Endothelial cell of umbilical vein (primary cell): ENCODE data around the gene NPM3. TPM values are rescaled to one million over a fixed set of nuclear protein-coding genes. Genes with fewer than 3 reads are reported as not detected.

Experiments used
- BruUV-seq: library from RNA; stranded (reverse); fragments of 400-500 nt; replicated peaks from 2 replicates; lab custom pipeline; 2021; lab: Mats Ljungman, UMichigan
- CTCF ChIA-PET: fragments of 300-600, 350-600 bp; sonication (Branson Sonifier 250); formaldehyde crosslinking; loops from one replicate; lab custom pipeline; 2021; ENCODE audit warnings: antibody characterized with exemption, inconsistent platforms; lab: Charles Lee
- POLR2A ChIA-PET: fragments of 300-600, 350-600 bp; sonication (Branson Sonifier 250); formaldehyde crosslinking; loops from one replicate; lab custom pipeline; 2021; ENCODE audit warnings: antibody characterized with exemption, inconsistent platforms; lab: Charles Lee
- DNase-seq: peaks from one replicate; pipeline ENCODE4 v3.0.0-alpha.2; 2011; ENCODE audit warnings: low read depth, low spot score
- FAIRE-seq: peaks from 2 replicates; lab custom pipeline; 2011; peaks lifted over from hg19 to GRCh38; lab: Jason Lieb, UNC
- H2AFZ ChIP-seq: 2 replicates; pipeline ENCODE4 v1.6.0; 2012; ENCODE audit warnings: low read depth, low read length, control low read depth, inconsistent platforms
- H3K27ac ChIP-seq: 2 replicates; pipeline ENCODE4 v1.5.1; 2011; ENCODE audit warnings: low read depth, mild to moderate bottlenecking, control low read depth, low read length, moderate library complexity; ENCODE audit not compliant: insufficient read depth
- H3K27me3 ChIP-seq, 2 experiments: 2 replicates each; pipeline versions ENCODE4 v1.6.0 to v1.6.1; 2011; ENCODE audit warnings: low read length in 2 of 2, mixed read lengths in 1 of 2; ENCODE audit not compliant: control insufficient read depth in 2 of 2, insufficient read depth in 2 of 2
- H3K36me3 ChIP-seq, 2 experiments: 2 replicates in 1 of 2; 3 replicates in 1 of 2; pipeline ENCODE4 v1.5.1; 2011; ENCODE audit warnings: low read length in 2 of 2, mild to moderate bottlenecking in 1 of 2, moderate library complexity in 1 of 2; ENCODE audit not compliant: control insufficient read depth in 2 of 2, insufficient read depth in 2 of 2; ENCODE audit errors: extremely low read depth in 1 of 2
- H3K4me1 ChIP-seq: 3 replicates; pipeline ENCODE4 v1.5.1; 2011; ENCODE audit warnings: mild to moderate bottlenecking, low read length; ENCODE audit not compliant: control insufficient read depth, insufficient read depth; ENCODE audit errors: extremely low read depth
- H3K4me2 ChIP-seq: 2 replicates; pipeline ENCODE4 v1.6.1; 2011; ENCODE audit warnings: low read length, control low read depth, mixed read lengths; ENCODE audit not compliant: insufficient read depth
- H3K4me3 ChIP-seq, 3 experiments: fragments of 200-600 bp in 1 of 3; sonication (generic), shearing (Covaris generic) in 1 of 3; replicated peaks in 1 of 3; 2 replicates each; pipeline ENCODE4 v1.5.1; 2011 to 2016; ENCODE audit warnings: control low read depth in 3 of 3, low read length in 3 of 3, mild to moderate bottlenecking in 2 of 3, inconsistent platforms in 1 of 3, low read depth in 1 of 3, moderate library complexity in 1 of 3; ENCODE audit not compliant: insufficient read depth in 1 of 3
- H3K79me2 ChIP-seq: 2 replicates; pipeline ENCODE4 v1.6.0; 2012; ENCODE audit warnings: low read length, inconsistent platforms; ENCODE audit not compliant: control insufficient read depth, insufficient read depth
- H3K9ac ChIP-seq: replicated peaks from 2 replicates; pipeline ENCODE3; 2011; ENCODE audit warnings: low read length, control low read depth; ENCODE audit not compliant: insufficient read depth; ENCODE audit errors: extremely low read depth
- H3K9me1 ChIP-seq: replicated peaks from 3 replicates; pipeline ENCODE4 v1.6.0; 2011; ENCODE audit warnings: mild to moderate bottlenecking, low read length; ENCODE audit not compliant: control insufficient read depth, insufficient read depth; ENCODE audit errors: extremely low read depth
- H3K9me3 ChIP-seq: replicated peaks from 2 replicates; pipeline ENCODE4 v1.5.1; 2012; ENCODE audit warnings: low read length, inconsistent platforms; ENCODE audit not compliant: control insufficient read depth, insufficient read depth
- H4K20me1 ChIP-seq: replicated peaks from 2 replicates; pipeline ENCODE3; 2011; ENCODE audit warnings: mild to moderate bottlenecking, low read length; ENCODE audit not compliant: control insufficient read depth, insufficient read depth; ENCODE audit errors: extremely low read depth
- EZH2 ChIP-seq: IDR thresholded peaks from 2 replicates; pipeline ENCODE4 v1.6.1; 2012; ENCODE audit warnings: borderline replicate concordance, low read depth, mild to moderate bottlenecking, moderate library complexity, low read length, inconsistent platforms; ENCODE audit not compliant: severe bottlenecking
- FOS ChIP-seq: IDR thresholded peaks from 2 replicates; pipeline ENCODE4 v1.6.1; 2011; ENCODE audit warnings: mild to moderate bottlenecking, low read length, moderate library complexity, borderline replicate concordance; ENCODE audit not compliant: insufficient read depth
- GATA2 ChIP-seq: IDR thresholded peaks from 2 replicates; pipeline ENCODE4 v1.7.0; 2011; ENCODE audit warnings: low read depth, mild to moderate bottlenecking, moderate library complexity, mixed read lengths, low read length; ENCODE audit not compliant: insufficient read length, insufficient read depth
- JUN ChIP-seq: IDR thresholded peaks from 2 replicates; pipeline ENCODE4 v1.6.1; 2011; ENCODE audit warnings: borderline replicate concordance, low read depth; ENCODE audit not compliant: insufficient read length, insufficient read depth
- MYC ChIP-seq: IDR thresholded peaks from one replicate; pipeline ENCODE4 v1.6.1; 2011; ENCODE audit warnings: mild to moderate bottlenecking, low read depth, low read length
- POLR2A ChIP-seq: IDR thresholded peaks from 2 replicates; pipeline ENCODE4 v1.6.1; 2012; ENCODE audit warnings: low read depth, mild to moderate bottlenecking, control low read depth, low read length
- POLR2AphosphoS5 ChIP-seq: IDR thresholded peaks from 2 replicates; pipeline ENCODE4 v1.6.1; 2012; ENCODE audit warnings: low read depth, mild to moderate bottlenecking, control low read depth, low read length, moderate library complexity; ENCODE audit not compliant: insufficient read depth
- dilution Hi-C: fragments of 300-500 bp; cut with MboI; formaldehyde crosslinking; loops from one replicate; pipeline ENCODE4 v1.15.0; 2019; ENCODE audit warnings: low sequenced_read_pairs; ENCODE audit not compliant: extremely low pct_ligation_motif_present
- intact Hi-C: fragments of 100-400 bp; cut with micrococcal nuclease; formaldehyde crosslinking; loops from one replicate; pipeline ENCODE4 v1.10.0; 2022
- polyA plus RNA-seq, 4 experiments: library from polyadenylated mRNA; depleted of rRNA in 3 of 4; stranded (reverse) in 3 of 4; unstranded in 1 of 4; fragments of >200 nt; gene quantifications; 2 replicates each; pipeline versions ENCODE4 v1.2.1 to v1.2.3, GENCODE V29; 2011 to 2012; ENCODE audit warnings: missing spikeins in 1 of 4
- total RNA-seq: library from RNA; stranded (reverse); gene quantifications from 2 replicates; pipeline ENCODE4 v1.2.3, GENCODE V29; 2021
- TF ChIP-seq, protein P1 (sequence below): IDR thresholded peaks from 2 replicates; pipeline ENCODE4 v1.6.1; 2011; ENCODE audit not compliant: insufficient read depth, insufficient read length
- TF ChIP-seq, protein P2 (sequence below), 2 donors: IDR thresholded peaks; 1 replicate in 1 of 2; 2 replicates in 1 of 2; pipeline ENCODE4 v1.5.1; 2011; ENCODE audit warnings: low read length in 2 of 2, mild to moderate bottlenecking in 2 of 2, moderate library complexity in 2 of 2, control low read depth in 1 of 2, inconsistent platforms in 1 of 2, low read depth in 1 of 2; ENCODE audit not compliant: insufficient read depth in 1 of 2; ENCODE audit errors: extremely low read depth in 1 of 2

Gene NPM3
- total and polyA plus RNA-seq, 2 donors (not counting 3 experiments of a cell fraction or from before 2014, with no cell fraction given), result 55.4 to 71.3 TPM

DNA sequence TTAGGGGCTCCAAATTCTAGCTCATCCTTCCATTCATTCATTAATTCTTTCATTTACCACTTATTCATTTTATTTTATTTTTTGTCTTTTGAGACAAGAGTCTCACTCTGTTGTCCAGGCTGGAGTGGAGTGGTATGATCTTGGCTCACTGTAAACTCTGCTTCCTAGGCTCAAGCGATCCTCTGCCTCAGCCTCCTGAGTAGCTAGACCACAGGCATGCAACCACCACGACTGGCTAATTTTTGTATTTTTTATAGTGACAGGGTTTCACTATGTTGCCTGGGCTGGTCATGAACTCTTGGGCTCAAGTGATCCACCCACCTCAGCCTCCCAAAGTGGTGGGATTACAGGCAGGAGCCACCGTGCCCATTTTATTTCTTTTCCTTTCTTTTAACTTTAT is 39.0 kb downstream of the NPM3 start:
- Histone ChIP-seq H3K79me2 (no peaks in the 10 kb centered on the region), H3K36me3 (no peaks in the 10 kb centered on the region), H3K4me2 (no peak overlapping the region), H2AFZ (no peak overlapping the region), H3K9ac (no peak overlapping the region), H3K4me1 (no peaks in the 10 kb centered on the region), H3K27me3 (peaks cover 7 to 9% of the 10 kb centered on the region in 2 experiments), H3K9me3 (no peaks in the 10 kb centered on the region), H3K4me3 (no peak overlapping the region), H3K27ac (no peak overlapping the region), H4K20me1 (no peaks in the 10 kb centered on the region), H3K9me1 (no peaks in the 10 kb centered on the region)
- DNase-seq (no peak), FAIRE-seq (no peak)
- POLR2A ChIA-PET, result no interaction called here
- intact Hi-C loops, result no loop called here
- CTCF ChIA-PET, result interaction anchor here (1.2 kb wide), 1 partner anchor 11 kb away, joined by 4 read pairs; no protein-coding TSS in a partner anchor
- no TSS peak for BruUV-seq
- TF ChIP-seq MYC (no peak), POLR2A (no peak), POLR2AphosphoS5 (no peak)
- dilution Hi-C loops, result no loop called here

DNA sequence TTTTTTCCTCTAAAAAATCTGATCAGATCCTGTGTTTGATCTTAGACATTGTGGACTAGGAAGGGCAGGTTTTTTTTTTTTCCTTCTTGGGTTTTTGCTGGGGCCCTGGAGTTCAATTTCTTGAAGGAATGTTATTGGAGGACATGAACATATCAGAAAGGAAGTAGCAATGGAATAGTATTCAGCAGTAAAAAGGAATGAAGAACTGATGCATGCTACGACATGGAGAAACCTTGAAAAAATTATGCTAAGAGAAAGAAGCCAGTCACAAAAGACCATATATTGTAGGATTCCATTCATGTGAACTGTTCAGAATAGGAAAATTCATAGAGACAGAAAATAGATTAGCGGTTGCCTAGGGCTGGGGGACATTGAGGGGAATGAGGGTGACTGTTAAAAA is 41.3 kb downstream of the NPM3 start:
- Histone ChIP-seq H3K79me2 (no peaks in the 10 kb centered on the region), H3K9me1 (no peaks in the 10 kb centered on the region), H2AFZ (no peak overlapping the region), H3K4me1 (no peaks in the 10 kb centered on the region), H4K20me1 (no peaks in the 10 kb centered on the region), H3K4me2 (no peak overlapping the region), H3K9ac (no peak overlapping the region), H3K9me3 (no peaks in the 10 kb centered on the region), H3K4me3 (no peak overlapping the region), H3K36me3 (no peaks in the 10 kb centered on the region), H3K27ac (no peak overlapping the region), H3K27me3 (peaks cover 7 to 9% of the 10 kb centered on the region in 2 experiments)
- intact Hi-C loops, result no loop called here
- POLR2A ChIA-PET, result interaction anchor here (0.6 kb wide), 1 partner anchor 592 kb away, joined by 3 read pairs; no protein-coding TSS in a partner anchor
- dilution Hi-C loops, result no loop called here
- no peak for FAIRE-seq
- TF ChIP-seq, protein P1, sequence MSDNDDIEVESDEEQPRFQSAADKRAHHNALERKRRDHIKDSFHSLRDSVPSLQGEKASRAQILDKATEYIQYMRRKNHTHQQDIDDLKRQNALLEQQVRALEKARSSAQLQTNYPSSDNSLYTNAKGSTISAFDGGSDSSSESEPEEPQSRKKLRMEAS, result no peak
- TF ChIP-seq POLR2A, result no peak
- no peak for TF ChIP-seq FOS
- TF ChIP-seq POLR2AphosphoS5, result no peak
- no peak for TF ChIP-seq JUN
- no peak for TF ChIP-seq GATA2
- no peak for TF ChIP-seq EZH2
- TF ChIP-seq, protein P2, sequence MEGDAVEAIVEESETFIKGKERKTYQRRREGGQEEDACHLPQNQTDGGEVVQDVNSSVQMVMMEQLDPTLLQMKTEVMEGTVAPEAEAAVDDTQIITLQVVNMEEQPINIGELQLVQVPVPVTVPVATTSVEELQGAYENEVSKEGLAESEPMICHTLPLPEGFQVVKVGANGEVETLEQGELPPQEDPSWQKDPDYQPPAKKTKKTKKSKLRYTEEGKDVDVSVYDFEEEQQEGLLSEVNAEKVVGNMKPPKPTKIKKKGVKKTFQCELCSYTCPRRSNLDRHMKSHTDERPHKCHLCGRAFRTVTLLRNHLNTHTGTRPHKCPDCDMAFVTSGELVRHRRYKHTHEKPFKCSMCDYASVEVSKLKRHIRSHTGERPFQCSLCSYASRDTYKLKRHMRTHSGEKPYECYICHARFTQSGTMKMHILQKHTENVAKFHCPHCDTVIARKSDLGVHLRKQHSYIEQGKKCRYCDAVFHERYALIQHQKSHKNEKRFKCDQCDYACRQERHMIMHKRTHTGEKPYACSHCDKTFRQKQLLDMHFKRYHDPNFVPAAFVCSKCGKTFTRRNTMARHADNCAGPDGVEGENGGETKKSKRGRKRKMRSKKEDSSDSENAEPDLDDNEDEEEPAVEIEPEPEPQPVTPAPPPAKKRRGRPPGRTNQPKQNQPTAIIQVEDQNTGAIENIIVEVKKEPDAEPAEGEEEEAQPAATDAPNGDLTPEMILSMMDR (IDR thresholded peaks at IDR 0.05; ENCODE audit: extremely low read depth in 1 of 2, insufficient read depth in 1 of 2, low read depth in 1 of 2, low read length in 2 of 2), result no peak
- CTCF ChIA-PET, result no interaction called here
- no peak for DNase-seq
- BruUV-seq, result no TSS peak
